Measurements from ENCODE around the gene MRPL21. TPM values are rescaled to one million over a fixed set of nuclear protein-coding genes. Genes with fewer than 3 reads are reported as not detected.

The MRPL21 gene
- total RNA-seq, 1 experiment from 2014 or later, result 96.5 TPM

- no TSS peak for BruUV-seq (replicated peaks)
- intact Hi-C loops (cut with micrococcal nuclease), result no loop called here
- no peak overlapping the region for H3K27ac Mint-ChIP-seq (ENCODE audit: low read depth, unreplicated experiment)
- no peak for TF ChIP-seq CTCF (IDR thresholded peaks at IDR 0.05; ENCODE audit: unreplicated experiment)
- CTCF ChIA-PET, result interaction anchor here (0.6 to 0.9 kb wide), 3 partner anchors 26 to 282 kb away, joined by 3 to 4 read pairs (median 4); no protein-coding TSS in a partner anchor
- H3K4me1 Mint-ChIP-seq (ENCODE audit: insufficient read depth, unreplicated experiment), result no peaks in the 10 kb centered on the region
- H3K9me3 Mint-ChIP-seq (ENCODE audit: unreplicated experiment), result no peaks in the 10 kb centered on the region
- DNase-seq (ENCODE audit: unreplicated experiment), result no peak
- H3K27me3 Mint-ChIP-seq (ENCODE audit: insufficient read depth, unreplicated experiment), result no peaks in the 10 kb centered on the region
- peaks cover 97% of the 10 kb centered on the region for H3K36me3 Mint-ChIP-seq (ENCODE audit: insufficient read depth, unreplicated experiment)
- POLR2A ChIA-PET, result interaction anchor here (0.6 to 1.2 kb wide), 2 partner anchors 9 to 13 kb away, joined by 3 to 11 read pairs; partner anchors contain the start of genes IGHMBP2 and MRPL21
- H3K4me3 Mint-ChIP-seq (ENCODE audit: unreplicated experiment), result no peak overlapping the region
Measured at GRCh38 chr11:68913188-68913587, 9.6 kb upstream of the MRPL21 start.

- POLR2A ChIA-PET, result interaction anchor here (0.6 kb wide), 1 partner anchor 220 kb away, joined by 4 read pairs; no protein-coding TSS in a partner anchor
- no peak for DNase-seq (ENCODE audit: unreplicated experiment)
Measured at GRCh38 chr11:68912254-68912653, 8.6 kb upstream of the MRPL21 start.

GRCh38 chr11:68911731-68912130, 8.1 kb upstream of the MRPL21 start:
- no peak overlapping the region for H3K27ac Mint-ChIP-seq (ENCODE audit: low read depth, unreplicated experiment)
- intact Hi-C loops (cut with micrococcal nuclease), result no loop called here
- no peak for TF ChIP-seq CTCF (IDR thresholded peaks at IDR 0.05; ENCODE audit: unreplicated experiment)

More at GRCh38 chr11:68912254-68912653, 8.6 kb upstream of the MRPL21 start:
- BruUV-seq (replicated peaks), result no TSS peak
- Mint-ChIP-seq H3K36me3 (ENCODE audit: insufficient read depth, unreplicated experiment) (peaks cover 97% of the 10 kb centered on the region), H3K4me3 (ENCODE audit: unreplicated experiment) (no peak overlapping the region), H3K9me3 (ENCODE audit: unreplicated experiment) (no peaks in the 10 kb centered on the region), H3K27me3 (ENCODE audit: insufficient read depth, unreplicated experiment) (no peaks in the 10 kb centered on the region), H3K4me1 (ENCODE audit: insufficient read depth, unreplicated experiment) (no peaks in the 10 kb centered on the region), H3K27ac (ENCODE audit: low read depth, unreplicated experiment) (no peak overlapping the region)
- CTCF ChIA-PET, result no interaction called here
- intact Hi-C loops (cut with micrococcal nuclease), result no loop called here
- TF ChIP-seq CTCF (IDR thresholded peaks at IDR 0.05; ENCODE audit: unreplicated experiment), result no peak

GRCh38 chr11:68910965-68911364, 7.3 kb upstream of the MRPL21 start:
- no peaks in the 10 kb centered on the region for H3K9me3 Mint-ChIP-seq (ENCODE audit: unreplicated experiment)
- no peaks in the 10 kb centered on the region for H3K4me1 Mint-ChIP-seq (ENCODE audit: insufficient read depth, unreplicated experiment)
- no TSS peak for BruUV-seq (replicated peaks)
- POLR2A ChIA-PET, result interaction anchor here (1.0 kb wide), 1 partner anchor 308 kb away, joined by 3 read pairs; no protein-coding TSS in a partner anchor
- H3K4me3 Mint-ChIP-seq (ENCODE audit: unreplicated experiment), result no peak overlapping the region
- intact Hi-C loops (cut with micrococcal nuclease), result no loop called here
- DNase-seq (ENCODE audit: unreplicated experiment), result no peak
- TF ChIP-seq CTCF (IDR thresholded peaks at IDR 0.05; ENCODE audit: unreplicated experiment), result no peak
- CTCF ChIA-PET, result interaction anchor here (0.6 kb wide), 1 partner anchor 14 kb away, joined by 3 read pairs; no protein-coding TSS in a partner anchor
- H3K27ac Mint-ChIP-seq (ENCODE audit: low read depth, unreplicated experiment), result no peak overlapping the region
- H3K36me3 Mint-ChIP-seq (ENCODE audit: insufficient read depth, unreplicated experiment), result peaks cover 91% of the 10 kb centered on the region
- no peaks in the 10 kb centered on the region for H3K27me3 Mint-ChIP-seq (ENCODE audit: insufficient read depth, unreplicated experiment)

More at GRCh38 chr11:68911731-68912130, 8.1 kb upstream of the MRPL21 start:
- Mint-ChIP-seq H3K4me3 (ENCODE audit: unreplicated experiment) (no peak overlapping the region), H3K4me1 (ENCODE audit: insufficient read depth, unreplicated experiment) (no peaks in the 10 kb centered on the region), H3K27me3 (ENCODE audit: insufficient read depth, unreplicated experiment) (no peaks in the 10 kb centered on the region), H3K36me3 (ENCODE audit: insufficient read depth, unreplicated experiment) (peaks cover 97% of the 10 kb centered on the region), H3K9me3 (ENCODE audit: unreplicated experiment) (no peaks in the 10 kb centered on the region)
- DNase-seq (ENCODE audit: unreplicated experiment), result no peak
- BruUV-seq (replicated peaks), result no TSS peak
- POLR2A ChIA-PET, result no interaction called here
- CTCF ChIA-PET, result no interaction called here
